ACHN (cell line): ENCODE measurements around the gene TSC1.
A peak's percentile ranks its signal among the peaks of the same experiment; 100 is the strongest.

ENCODE experiments used
- DNase-seq: peaks from one replicate; pipeline ENCODE4 v3.0.0-alpha.2; 2015
- in situ Hi-C: cut with HindIII; loops from 2 replicates; pipeline ENCODE4 v1.10.0; 2017; ENCODE audit warnings: low sequenced_read_pairs, low pct_ligation_motif_present, low pct_unique_long_range_greater_than_20kb

The TSC1 gene

DNA sequence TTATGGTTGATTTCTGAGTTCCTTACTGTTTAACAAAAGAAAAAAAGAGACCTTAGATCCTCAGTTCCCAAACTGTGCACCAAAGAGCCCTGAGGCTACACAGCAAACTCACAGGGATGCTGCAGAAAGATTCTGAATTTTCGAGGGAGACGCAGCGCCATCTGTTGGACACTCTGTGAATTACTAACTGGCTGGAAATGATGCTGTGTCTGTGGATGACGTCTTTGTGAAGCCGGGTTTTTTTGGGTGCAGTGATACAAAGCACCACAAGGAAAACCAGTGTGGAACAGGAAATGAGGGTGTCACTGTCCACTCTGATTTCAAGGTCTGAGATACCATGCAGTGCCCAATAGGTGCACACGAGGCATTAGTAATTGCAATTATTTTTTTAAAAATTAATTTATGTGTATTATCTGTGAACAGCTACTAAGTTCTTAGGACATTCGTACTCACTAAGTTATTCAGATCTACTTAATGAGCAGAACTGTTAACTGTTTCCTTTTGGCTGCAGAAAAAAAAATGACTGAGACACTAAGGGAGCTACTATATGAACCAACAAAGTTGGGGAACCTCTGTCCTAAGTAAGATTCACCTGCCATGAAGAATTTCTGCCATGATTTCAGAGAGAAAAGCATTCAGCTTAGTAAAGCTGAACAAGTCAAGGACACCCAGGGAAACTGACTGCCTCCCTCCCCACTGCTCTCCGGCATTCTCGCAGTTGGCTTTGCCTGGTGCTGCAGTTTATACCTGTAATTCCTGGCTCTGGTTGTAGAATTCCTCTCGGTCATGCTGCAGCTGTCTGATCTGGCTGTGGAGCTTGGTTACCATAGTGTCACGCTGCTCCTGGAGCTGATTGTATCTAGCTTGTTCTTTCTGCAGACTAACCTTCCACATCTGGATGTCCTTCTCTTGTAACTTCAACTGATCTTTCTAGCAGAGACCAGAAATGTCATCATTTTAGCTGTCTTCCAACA is 42.3 kb downstream of the TSC1 start:
- in situ Hi-C loops: no loop called here
- peak; percentile 77 for DNase-seq

DNA sequence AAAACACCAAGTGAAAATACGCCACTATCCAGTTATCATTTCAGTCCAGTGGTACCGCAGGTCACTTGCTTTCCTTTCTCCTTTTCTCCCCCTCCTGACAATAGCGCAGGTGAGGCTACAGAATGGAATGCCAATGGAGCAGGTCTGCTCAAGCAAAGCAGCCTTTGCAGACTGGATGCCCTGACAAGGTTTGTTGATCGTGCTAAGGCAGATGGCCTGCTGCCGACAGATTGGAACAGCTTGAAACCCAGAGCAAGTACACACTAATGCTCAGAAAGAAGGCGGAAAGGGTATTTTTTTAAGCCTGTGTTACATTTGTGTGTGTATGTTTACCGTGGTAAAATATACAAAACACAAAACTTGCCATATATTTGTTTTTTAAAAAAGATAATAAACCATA is 46.4 kb downstream of the TSC1 start:
- DNase-seq: no peak
- in situ Hi-C loops: no loop called here

DNA sequence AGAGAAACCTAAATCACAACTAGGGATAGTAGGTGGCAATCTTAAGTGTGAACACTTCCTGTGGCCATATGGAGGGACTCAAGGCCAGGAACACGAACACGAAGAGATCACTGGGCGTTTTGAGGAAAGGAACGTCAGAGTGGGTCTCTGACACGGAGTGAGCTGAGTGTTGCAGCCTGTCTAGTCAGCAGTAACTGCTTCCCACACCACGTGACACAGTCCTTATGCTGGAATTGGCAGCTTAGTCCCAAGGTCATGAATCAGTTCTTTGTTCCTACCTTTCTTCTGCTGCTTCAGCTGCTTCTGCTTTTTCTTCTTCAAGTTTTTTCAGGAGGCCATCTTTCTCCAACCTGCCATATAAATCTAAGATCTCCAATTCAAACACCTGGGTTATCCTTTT is 47.5 kb downstream of the TSC1 start:
- DNase-seq: no peak
- in situ Hi-C loops: no loop called here

DNA sequence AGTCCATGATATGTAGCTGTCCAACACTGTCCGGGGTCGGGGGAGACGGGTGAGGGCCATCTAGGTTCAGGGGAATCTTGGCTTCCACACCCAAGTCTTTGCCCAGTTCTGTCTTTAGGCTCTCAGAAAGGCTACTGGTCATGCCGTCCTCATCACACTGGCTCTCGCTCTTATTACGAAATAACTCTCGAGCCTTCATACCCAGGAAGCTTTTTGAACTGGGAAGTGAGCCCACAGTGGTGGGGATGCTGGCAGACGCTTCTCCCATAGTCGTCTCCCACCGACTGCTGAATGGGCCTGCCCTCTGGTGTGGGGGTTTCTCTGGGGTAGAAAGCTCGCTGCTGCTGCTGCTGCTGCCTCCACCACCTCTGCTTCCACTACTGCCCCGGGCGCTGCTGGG is 48.2 kb downstream of the TSC1 start:
- DNase-seq: no peak
- in situ Hi-C loops: no loop called here

DNA sequence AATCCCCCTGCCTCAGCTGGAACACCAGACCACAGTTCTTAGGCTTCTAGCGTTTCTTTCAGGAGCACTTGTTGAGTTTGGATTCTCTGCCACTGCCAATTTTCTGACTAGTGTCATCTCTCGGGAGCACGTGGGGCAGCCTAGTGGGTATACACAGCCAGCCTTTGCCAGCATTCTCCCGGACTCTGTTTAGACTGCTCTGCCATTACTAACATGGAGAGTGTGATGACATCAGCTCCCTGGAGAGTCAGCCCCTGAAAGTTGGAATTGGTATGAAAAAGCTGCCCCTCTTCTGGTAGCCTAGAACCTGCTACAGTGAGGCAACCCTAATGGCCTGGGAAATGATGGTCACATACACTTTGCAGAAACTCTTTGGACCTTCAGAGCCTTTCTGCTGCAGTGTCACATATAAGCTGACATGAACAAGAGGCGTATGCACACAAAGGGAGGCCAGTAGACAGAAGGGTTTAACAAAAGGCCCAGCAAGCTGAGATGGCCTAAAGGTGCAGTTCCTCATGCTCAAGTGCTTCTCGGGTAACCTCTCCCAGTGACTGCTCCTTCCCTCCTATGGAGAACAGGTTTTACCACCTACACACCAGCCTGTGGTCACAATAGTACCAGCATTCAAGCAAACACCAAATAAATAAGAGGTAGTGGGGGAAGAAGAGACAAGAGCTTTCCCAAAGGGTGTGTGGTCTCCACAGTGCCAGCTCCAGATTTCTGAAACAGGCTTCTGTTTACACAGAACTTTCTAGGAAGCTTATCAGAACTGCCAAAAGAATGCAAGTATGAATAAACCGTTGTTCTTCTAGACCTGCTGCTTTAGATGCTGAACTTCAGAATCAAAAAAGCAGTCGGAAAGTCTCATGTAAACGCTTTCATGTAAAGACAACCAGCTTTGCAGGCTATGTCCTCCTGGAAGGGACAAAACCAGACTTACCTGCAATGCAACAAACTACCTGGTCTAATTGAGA is 49.3 kb downstream of the TSC1 start:
- in situ Hi-C loops: no loop called here
- DNase-seq: no peak

DNA sequence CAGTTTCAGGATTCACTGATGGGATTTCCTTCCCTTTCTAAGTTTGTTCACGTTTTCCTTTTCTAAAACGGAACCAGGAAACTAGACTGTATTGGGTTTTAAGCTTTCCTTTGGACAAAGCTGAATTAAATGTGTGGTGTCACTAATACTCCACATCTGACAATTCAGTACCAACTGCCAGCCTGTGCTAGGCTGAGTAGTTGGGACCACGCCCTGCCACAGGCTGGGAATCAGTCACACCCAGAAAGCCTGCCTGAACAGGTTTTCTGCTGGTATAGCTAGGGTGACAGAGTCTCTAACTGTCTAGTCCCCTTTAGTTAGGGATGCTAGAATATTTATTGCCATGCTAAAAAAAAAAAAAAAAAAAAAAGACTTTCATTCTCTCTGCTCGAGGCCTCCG is 50.1 kb downstream of the TSC1 start:
- in situ Hi-C loops: no loop called here
- DNase-seq: no peak

DNA sequence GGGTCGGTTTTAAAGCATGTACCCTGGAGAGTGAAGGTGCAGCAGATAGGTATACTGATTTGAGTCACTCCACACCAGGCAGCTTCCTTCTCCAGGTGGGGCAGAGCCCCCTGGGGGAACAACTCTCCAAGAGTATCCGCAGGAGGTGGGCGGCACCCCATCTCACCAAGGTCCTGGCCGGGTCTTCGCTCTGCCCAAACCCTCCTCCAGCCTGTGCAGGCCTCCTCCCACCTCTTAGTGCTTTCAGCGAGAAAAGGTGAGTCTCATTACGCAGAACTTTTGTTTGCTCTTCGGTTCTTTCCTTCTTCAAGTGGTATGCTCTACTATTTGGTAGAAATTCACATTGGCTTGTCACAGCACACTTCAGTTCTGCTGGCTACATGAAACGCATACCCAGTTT is 52.0 kb downstream of the TSC1 start:
- no peak for DNase-seq
- in situ Hi-C loops: no loop called here

DNA sequence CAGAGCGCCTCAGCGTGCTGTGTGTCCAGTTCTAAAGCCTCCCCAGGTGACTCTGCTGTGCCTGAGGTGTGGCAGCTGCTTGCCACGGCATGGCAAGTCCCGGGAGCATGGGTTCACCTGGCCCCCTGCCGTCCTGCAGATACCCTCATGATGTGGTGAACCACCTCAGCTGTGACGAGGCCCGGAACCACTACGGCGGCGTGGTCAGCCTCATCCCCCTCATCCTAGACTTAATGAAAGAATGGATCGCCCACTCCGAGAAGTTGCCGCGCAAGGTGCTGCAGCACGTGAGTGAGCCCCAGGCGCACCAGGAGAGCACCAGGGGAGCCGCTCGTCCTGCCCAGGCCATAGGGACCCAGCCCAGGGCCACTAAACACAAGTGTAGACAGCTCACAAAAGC is 56.3 kb downstream of the TSC1 start:
- in situ Hi-C loops: no loop called here
- DNase-seq: no peak

DNA sequence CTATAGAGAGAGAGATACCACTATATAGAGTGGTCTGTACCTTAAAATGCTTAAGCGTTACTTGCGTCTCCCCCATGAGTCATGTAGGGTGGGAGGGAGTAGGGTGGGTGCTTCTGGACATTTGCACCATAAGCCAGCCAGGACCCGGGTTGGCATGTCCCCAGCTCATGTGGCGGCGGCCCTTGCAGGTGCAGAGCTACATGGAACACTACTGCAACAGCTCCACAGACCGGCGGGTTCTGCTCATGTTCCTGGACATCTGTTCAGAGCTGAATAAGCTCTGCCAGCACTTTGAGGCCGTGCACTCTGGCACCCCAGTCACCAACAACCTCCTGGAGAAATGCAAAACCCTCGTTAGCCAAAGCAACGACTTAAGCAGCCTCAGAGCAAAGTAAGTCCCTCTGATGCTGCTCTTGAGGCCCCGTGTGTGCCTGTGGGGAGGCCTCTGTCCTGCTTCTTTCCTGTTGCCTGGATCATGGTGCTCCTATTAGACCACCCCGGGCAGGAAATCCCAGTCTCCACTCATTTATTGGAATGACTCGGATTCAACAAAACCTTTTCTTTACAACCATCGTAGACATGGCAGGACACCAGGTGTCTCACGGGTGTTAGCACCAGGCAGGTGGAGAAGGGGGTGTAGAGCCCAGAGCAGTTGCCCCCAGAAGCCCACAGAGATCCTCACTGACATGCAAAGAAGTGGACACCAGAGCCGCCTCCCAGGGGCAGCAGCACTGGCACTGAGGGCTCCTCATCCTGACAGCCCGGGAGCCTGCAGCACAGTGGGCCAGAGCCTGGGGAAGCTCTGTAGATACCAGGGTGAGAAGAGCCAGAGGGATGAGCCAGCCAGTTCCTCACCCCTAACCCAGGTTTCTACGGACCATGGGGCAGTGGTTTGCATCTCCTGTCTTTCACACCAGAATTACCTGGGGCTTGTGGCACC is 57.0 kb downstream of the TSC1 start:
- in situ Hi-C loops: no loop called here
- no peak for DNase-seq

DNA sequence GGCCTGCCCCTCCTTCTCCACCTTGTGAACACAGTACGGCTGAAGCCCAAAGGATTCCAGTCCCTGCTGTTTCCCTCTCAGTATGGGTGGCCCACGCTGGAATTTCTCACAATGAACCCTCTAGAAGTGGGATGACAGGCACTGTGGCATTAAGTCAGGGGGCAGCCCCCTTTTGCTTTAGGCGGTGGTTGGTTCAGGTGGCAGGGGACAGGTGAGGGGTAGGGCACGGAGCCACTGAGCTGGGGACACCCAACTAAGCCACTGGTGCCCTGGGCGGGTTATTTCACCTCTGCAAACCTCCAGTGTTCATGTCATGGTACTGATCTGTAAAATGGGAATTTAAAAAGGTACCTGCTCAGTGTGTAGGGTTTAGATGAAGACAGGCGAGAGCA is 58.1 kb downstream of the TSC1 start:
- DNase-seq: no peak
- in situ Hi-C loops: no loop called here

DNA sequence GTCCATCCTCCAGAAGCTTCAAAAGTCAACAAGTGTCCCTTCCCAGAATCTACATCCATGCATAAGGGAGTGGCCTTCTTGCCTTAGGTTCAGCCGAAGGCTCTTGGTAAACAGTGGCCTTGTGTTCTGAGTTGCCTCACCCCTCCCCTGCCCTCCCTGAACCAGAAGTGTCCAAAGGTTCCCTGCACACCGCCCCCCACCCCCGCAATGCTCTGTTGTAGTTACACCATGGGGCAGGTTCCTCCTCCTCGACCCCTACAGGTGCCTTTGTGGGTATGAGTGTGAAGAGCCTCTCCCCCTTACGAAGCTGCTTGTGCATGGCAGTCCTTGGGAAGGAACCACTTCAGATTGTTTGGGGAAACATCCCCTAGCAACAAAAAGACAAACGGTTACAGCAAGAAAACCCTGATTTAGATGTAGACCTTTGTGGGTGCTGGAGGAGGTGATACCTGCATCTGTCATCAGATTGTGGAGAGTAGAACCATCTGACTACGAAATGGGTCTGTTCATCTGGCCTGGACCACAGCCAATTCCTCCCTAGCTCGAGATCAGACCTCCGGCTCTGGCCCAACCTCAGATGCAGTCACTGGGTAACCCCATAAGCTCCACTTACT is 58.6 kb downstream of the TSC1 start:
- in situ Hi-C loops: no loop called here
- no peak for DNase-seq

DNA sequence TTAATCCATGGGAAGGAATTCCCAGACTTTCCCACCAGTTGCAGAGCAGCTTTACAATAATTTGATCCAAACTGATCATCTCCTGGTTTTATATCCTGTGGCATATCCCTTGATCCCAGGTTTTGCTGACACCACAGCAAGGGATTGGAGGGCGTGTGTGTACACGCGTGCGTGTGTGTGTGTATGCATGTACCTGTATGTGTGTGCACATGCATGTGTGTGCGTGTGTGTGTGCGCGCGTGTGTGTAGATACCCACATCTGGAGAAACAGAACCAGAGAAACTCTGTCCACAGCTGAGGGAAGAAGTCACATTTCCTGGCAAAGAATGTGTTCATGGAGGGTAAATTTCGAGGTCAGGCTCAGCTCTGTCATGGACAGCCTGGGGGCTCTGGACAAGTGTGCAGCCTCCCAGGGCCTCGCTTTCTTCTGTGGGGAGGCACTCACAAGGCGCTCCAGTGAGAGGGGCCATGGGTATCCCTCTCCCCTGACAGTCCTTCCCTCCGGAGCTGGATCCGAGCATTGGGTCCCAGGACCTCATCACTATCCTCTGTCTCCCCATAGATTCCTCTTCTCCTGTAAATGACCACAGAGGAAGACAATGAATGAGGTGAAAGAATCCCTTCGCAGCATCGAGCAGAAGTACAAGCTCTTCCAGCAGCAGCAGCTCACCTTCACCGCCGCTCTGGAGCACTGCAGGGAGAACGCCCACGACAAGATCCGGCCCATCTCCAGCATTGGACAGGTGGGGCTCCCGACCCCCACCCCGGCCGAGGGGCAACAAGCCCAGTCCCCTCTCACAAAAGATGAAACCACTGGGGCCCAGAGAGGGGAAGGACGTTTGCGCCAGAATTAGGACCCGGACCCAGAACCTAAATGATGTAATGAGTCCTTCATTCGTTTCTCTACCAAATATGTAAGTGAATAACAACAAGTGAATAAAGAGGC is 60.8 kb downstream of the TSC1 start:
- in situ Hi-C loops: no loop called here
- no peak for DNase-seq

DNA sequence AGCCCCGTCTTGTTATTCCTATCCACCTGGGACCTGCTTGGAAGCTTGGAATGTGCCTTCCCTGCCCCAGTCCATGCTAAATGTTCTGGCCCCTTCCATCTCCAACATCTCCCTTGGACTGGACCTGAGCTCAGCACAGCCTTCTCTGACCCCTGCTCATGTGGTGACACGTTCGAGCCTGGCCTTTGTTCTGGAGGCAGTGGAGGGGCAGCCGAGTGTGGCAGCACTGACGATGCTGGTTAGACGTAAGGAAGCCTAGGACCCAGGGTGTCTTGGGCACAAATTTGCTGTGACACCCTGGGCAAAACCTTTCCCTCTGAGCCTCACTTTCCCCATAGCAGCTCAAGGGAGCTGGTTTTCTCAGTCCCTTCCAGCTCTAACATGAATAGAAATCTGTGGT is 61.8 kb downstream of the TSC1 start:
- no peak for DNase-seq
- in situ Hi-C loops: no loop called here

DNA sequence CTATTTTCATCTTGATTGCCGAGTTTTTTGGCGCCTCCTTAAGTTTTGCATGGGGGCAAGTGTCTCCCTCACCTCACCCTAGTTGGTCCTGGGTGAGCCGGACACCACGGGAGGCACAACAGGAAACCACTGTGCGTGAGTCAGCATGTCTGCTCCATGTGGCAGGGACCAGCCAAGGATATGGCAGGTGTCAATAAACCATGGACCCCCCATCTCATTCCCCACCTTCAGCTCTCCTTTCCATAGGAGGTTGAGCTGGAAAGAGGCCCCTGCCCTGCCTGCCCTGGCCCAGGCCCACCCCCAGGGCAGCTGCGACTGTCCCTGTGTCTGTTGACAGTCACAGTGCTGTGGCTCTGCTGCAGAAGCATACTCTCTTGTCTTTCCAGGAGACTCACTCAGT is 62.6 kb downstream of the TSC1 start:
- in situ Hi-C loops: no loop called here
- DNase-seq: no peak

DNA sequence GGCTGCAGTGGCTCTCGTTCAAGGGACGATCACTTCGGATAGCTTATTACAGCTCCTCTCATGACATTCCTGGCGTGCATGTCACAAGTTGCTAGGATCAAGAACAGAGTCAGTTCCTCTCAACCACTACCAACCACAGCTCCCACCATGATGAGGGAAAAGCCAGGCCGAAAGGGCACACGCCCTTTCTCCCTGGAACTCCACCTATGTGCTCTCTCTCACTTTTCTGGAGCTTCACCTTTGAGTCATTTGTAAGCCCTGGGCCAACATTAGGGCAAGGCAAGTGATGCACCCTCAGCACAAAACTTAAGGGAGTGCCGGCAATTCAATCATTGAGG is 64.1 kb downstream of the TSC1 start:
- in situ Hi-C loops: no loop called here
- no peak for DNase-seq

DNA sequence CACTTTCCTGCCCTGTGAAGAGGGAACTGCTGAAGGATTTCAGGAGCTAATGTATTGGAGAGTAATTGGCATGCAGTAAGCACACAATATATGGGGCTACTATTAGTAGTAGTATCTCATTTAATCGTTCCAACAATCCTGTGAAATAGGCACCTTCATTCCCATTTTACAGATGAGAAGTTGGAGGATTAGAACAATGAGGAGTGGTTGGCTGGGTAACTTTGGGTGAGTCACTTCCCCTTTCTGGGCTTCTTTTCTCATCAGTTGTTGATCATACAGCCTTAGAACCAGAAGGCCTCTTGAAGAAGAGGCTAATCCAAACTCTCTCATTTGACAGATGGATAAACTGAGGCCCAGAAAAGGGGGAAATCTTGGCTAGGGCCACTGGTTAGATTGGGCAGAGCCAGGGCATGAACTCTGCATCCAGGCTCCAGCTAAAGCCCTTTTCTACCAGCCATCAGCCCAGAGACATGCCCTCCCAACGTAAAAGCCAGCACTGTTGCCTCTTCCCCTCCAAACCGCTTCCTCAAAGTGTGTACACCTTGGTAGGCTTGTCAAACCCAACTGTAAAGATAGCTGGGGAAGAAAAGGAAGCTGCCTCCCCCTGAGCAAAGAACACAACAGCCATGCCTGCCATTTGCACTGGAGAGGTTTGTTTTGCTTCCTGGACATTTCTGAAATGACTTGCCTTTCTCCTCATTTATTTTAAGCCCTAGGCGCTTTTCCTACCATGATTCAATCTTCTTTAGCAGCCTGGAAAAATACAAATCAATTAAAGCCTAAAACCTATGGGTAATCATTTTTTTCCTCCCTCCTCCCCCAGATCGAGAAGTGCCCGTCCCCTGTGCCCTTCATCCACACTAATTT is 64.7 kb downstream of the TSC1 start:
- DNase-seq: no peak
- in situ Hi-C loops: no loop called here
